Measurements from ENCODE around the gene ARHGEF10L. TPM values are rescaled to one million over a fixed set of nuclear protein-coding genes. Genes with fewer than 3 reads are reported as not detected.

The ARHGEF10L gene
- total RNA-seq, 5 donors from 2014 or later (not counting 1 experiment from before 2014, with no cell fraction given): 0.12 to 0.30 (median 0.22) TPM; not detected in 2

DNA sequence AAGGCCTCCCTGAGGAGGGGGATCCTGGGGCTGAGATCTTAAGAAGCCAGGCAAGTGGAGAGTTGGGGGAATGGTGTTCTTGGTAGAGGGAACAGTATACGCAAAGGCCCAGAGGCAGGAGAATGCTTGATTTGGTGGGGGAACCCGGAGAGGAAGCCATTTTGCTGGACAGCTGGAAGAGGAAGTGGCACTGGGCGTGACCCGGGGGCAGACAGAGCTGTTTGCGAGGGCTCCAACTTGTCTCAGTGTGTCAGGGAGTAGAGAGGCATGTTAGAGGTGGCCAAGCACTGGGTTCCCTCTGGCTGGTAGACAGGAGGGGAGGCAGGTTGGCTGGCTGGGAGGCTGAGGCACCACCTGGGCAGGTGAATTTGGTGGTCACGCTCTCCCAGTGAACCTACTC lies 119.3 kb downstream of the ARHGEF10L start:
- 75% methylated on average over 6 of the region's 6 CpGs for WGBS (ENCODE audit: insufficient coverage)
- no peak overlapping the region for H3K27ac Mint-ChIP-seq
- no peak overlapping the region for H3K4me3 Mint-ChIP-seq
- Histone ChIP-seq H3K27ac (ENCODE audit: low read length) (no peak overlapping the region), H3K4me1 (ENCODE audit: control insufficient read depth in 1 of 2, extremely low read depth in 1 of 2, insufficient read depth in 2 of 2, low read length in 2 of 2) (no peaks in the 10 kb centered on the region), H3K27me3 (replicated peaks in 1 of 2; ENCODE audit: control insufficient read depth in 2 of 2, extremely low read depth in 1 of 2, insufficient read depth in 2 of 2, low read length in 1 of 2) (peaks cover 0 to 4% of the 10 kb centered on the region in 2 experiments), H3K9me3 (no peaks in the 10 kb centered on the region), H3K36me3 (ENCODE audit: control insufficient read depth in 2 of 2, extremely low read depth in 1 of 2, insufficient read depth in 1 of 2, low read length in 1 of 2) (no peaks in the 10 kb centered on the region), H3K4me3 (ENCODE audit: control insufficient read depth in 1 of 2, extremely low read depth in 1 of 2, low read length in 1 of 2) (no peak overlapping the region)
- ChIA-PET POLR2A (no interaction called here), CTCF (no interaction called here)
- H3K36me3 Mint-ChIP-seq: no peaks in the 10 kb centered on the region
- H3K9me3 Mint-ChIP-seq: no peaks in the 10 kb centered on the region
- peaks cover 3 to 4% of the 10 kb centered on the region in 2 donors for H3K27me3 Mint-ChIP-seq
- ATAC-seq (replicated peaks in 1 of 4): no peak
- peak in 1 of 35 experiments; percentile 15 for DNase-seq
- H3K4me1 Mint-ChIP-seq: no peaks in the 10 kb centered on the region

DNA sequence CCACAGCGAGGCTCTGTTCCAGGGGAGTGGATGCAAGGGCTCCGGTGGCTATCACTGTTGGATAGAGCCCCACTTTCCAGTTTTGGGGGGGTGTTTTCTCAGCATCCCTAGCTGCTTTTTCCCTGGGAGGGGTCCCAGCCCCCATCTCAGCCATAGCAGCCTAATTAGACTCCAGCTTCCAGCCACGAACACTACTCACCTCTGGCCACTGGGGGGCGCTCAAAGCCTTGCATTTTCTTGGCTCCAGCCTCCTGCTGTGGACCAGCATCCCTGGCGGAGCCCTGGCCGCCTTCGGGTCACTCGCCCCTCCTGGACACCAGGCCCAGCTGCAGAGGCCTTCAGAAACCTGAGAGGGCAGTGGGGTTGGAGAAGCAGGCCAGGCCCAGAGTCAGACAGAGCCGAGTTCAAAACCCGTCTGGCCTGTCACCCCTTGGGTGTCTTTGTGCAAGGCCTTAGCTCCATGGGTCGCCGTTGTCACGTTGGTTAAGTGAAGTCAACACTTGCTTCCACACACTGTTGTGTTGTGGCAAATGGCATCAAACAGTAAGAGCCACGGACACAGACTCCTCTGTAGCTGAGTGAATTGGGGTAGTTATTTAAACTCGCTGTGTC lies 122.2 kb downstream of the ARHGEF10L start:
- Histone ChIP-seq H3K4me3 (ENCODE audit: control insufficient read depth in 1 of 2, extremely low read depth in 1 of 2, low read length in 1 of 2) (no peak overlapping the region), H3K9me3 (no peaks in the 10 kb centered on the region), H3K4me1 (ENCODE audit: control insufficient read depth in 1 of 2, extremely low read depth in 1 of 2, insufficient read depth in 2 of 2, low read length in 2 of 2) (no peaks in the 10 kb centered on the region), H3K27me3 (replicated peaks in 1 of 2; ENCODE audit: control insufficient read depth in 2 of 2, extremely low read depth in 1 of 2, insufficient read depth in 2 of 2, low read length in 1 of 2) (peaks cover 0 to 7% of the 10 kb centered on the region in 2 experiments), H3K27ac (ENCODE audit: low read length) (no peak overlapping the region), H3K36me3 (ENCODE audit: control insufficient read depth in 2 of 2, extremely low read depth in 1 of 2, insufficient read depth in 1 of 2, low read length in 1 of 2) (no peaks in the 10 kb centered on the region)
- peak in 1 of 4 experiments; percentile 33 for ATAC-seq (replicated peaks in 1 of 4)
- Mint-ChIP-seq H3K36me3 (no peaks in the 10 kb centered on the region), H3K9me3 (no peaks in the 10 kb centered on the region), H3K4me3 (no peak overlapping the region), H3K27me3 (peaks cover 3 to 4% of the 10 kb centered on the region in 2 donors), H3K27ac (no peak overlapping the region), H3K4me1 (no peaks in the 10 kb centered on the region)
- peak in 29 of 35 experiments; percentile 7 to 60 (median 36) for DNase-seq
- WGBS (ENCODE audit: insufficient coverage): 43% methylated on average over 11 of the region's 15 CpGs
- POLR2A ChIA-PET: no interaction called here
- CTCF ChIA-PET: interaction anchor here in 1 of 2 donors (0.6 kb wide), 1 partner anchor 1098 kb away, joined by 3 read pairs; no protein-coding TSS in a partner anchor

DNA sequence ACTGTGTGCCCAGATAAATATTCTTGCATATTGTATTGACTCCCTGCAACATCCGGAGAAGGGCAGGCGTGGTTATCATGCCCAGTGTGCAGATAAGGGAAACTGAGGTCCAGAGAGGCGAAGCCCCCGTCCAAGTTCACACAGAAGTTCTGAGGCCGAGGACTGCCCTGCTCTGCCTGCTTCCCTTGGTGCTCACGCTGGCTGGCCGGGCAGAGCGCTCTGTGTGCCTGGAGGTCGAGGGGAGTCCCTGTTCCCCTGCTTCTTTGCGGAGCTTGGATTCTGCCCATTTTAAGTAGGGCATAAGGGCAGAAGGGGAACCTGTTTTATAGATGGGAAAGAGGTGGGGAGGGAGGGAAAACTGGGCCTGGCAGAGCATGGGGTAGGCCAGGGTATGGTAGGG lies 122.8 kb downstream of the ARHGEF10L start:
- H3K4me3 Mint-ChIP-seq: no peak overlapping the region
- H3K27me3 Mint-ChIP-seq: peaks cover 3 to 4% of the 10 kb centered on the region in 2 donors
- no peaks in the 10 kb centered on the region for H3K36me3 ChIP-seq (ENCODE audit: control insufficient read depth in 2 of 2, extremely low read depth in 1 of 2, insufficient read depth in 1 of 2, low read length in 1 of 2)
- H3K9me3 Mint-ChIP-seq: no peaks in the 10 kb centered on the region
- H3K36me3 Mint-ChIP-seq: no peaks in the 10 kb centered on the region
- H3K27me3 ChIP-seq (replicated peaks in 1 of 2; ENCODE audit: control insufficient read depth in 2 of 2, extremely low read depth in 1 of 2, insufficient read depth in 2 of 2, low read length in 1 of 2): peaks cover 0 to 7% of the 10 kb centered on the region in 2 experiments
- POLR2A ChIA-PET: no interaction called here
- DNase-seq: no peak
- no peak overlapping the region for H3K27ac ChIP-seq (ENCODE audit: low read length)
- H3K4me1 Mint-ChIP-seq: no peaks in the 10 kb centered on the region
- no peaks in the 10 kb centered on the region for H3K4me1 ChIP-seq (ENCODE audit: control insufficient read depth in 1 of 2, extremely low read depth in 1 of 2, insufficient read depth in 2 of 2, low read length in 2 of 2)
- no peaks in the 10 kb centered on the region for H3K9me3 ChIP-seq
- no peak overlapping the region for H3K27ac Mint-ChIP-seq
- no peak for ATAC-seq (replicated peaks in 1 of 4)
- no peak overlapping the region for H3K4me3 ChIP-seq (ENCODE audit: control insufficient read depth in 1 of 2, extremely low read depth in 1 of 2, low read length in 1 of 2)
- CTCF ChIA-PET: no interaction called here
- 84% methylated on average over 10 of the region's 10 CpGs for WGBS (ENCODE audit: insufficient coverage)

DNA sequence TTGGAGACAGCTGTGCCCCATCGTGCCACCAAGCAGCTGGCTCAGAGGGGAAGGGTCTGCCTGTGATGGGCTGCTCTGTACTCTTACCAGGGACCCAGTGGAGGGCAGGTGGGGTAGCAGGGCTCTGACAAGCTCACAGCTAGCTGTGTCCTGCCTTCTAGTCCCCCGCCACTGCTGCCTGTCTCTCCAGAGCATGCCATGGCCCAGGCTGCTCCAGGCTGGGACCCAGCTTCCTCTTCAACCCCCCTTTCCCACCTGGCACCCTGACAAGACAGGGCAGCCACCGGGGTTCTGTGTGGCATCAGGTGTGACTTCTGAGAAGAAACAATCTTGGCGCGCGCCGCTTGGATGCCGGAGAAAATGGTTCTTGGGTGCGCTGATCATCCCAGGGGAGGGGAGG lies 123.3 kb downstream of the ARHGEF10L start:
- Mint-ChIP-seq H3K4me1 (no peaks in the 10 kb centered on the region), H3K27me3 (peaks cover 3 to 4% of the 10 kb centered on the region in 2 donors), H3K36me3 (no peaks in the 10 kb centered on the region), H3K9me3 (no peaks in the 10 kb centered on the region), H3K4me3 (no peak overlapping the region), H3K27ac (no peak overlapping the region)
- ATAC-seq (replicated peaks in 1 of 4) (no peak), DNase-seq (no peak)
- H3K4me1 ChIP-seq (ENCODE audit: control insufficient read depth in 1 of 2, extremely low read depth in 1 of 2, insufficient read depth in 2 of 2, low read length in 2 of 2): no peaks in the 10 kb centered on the region
- H3K9me3 ChIP-seq: no peaks in the 10 kb centered on the region
- H3K27ac ChIP-seq (ENCODE audit: low read length): no peak overlapping the region
- CTCF ChIA-PET: no interaction called here
- H3K27me3 ChIP-seq (replicated peaks in 1 of 2; ENCODE audit: control insufficient read depth in 2 of 2, extremely low read depth in 1 of 2, insufficient read depth in 2 of 2, low read length in 1 of 2): peaks cover 0 to 7% of the 10 kb centered on the region in 2 experiments
- no peak overlapping the region for H3K4me3 ChIP-seq (ENCODE audit: control insufficient read depth in 1 of 2, extremely low read depth in 1 of 2, low read length in 1 of 2)
- POLR2A ChIA-PET: no interaction called here
- no peaks in the 10 kb centered on the region for H3K36me3 ChIP-seq (ENCODE audit: control insufficient read depth in 2 of 2, extremely low read depth in 1 of 2, insufficient read depth in 1 of 2, low read length in 1 of 2)
- 83% methylated on average over 3 of the region's 9 CpGs for WGBS (ENCODE audit: insufficient coverage)

DNA sequence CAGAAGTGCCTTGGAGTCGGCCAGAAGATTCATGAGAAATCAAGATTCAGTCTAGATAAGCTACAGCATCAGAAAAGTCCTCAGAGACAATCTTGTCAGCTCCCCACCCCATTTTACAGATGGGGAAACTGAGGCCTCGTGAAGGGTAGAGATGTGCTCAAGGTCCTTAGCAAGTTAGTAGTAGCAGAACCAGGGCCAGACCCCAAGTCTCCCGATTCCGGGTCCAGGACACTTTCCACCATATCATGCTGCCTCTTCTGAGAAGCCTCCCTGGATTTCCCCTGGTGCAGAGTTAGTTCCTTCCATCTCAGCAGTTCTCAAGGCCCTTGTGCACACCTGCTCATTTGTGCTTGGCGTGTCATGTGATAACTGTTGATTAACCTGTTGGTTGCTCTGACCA lies 124.1 kb downstream of the ARHGEF10L start:
- CTCF ChIA-PET: interaction anchor here in 1 of 2 donors (0.7 kb wide), 1 partner anchor 10 kb away, joined by 3 read pairs; no protein-coding TSS in a partner anchor

DNA sequence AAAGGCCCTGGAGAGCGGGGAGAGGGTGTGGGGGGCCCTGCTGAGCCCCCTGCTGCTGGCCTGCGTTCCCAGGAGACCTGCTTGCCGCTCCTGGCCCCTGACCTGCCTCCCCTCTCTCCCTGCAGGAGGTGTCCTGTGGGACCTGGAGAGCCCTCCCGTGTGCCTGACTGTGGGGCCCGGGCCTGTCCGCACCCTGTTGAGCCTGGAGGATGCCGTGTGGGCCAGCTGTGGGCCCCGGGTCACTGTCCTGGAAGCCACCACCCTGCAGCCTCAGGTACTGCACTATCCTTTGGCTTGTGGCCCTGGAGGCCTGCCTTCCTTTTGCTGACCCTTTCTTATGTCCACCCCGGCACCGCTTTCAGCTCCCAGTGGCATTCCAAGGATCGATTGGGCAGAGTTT lies 124.8 kb downstream of the ARHGEF10L start:
- ChIA-PET POLR2A (no interaction called here), CTCF (no interaction called here)
- WGBS (ENCODE audit: insufficient coverage): 84% methylated on average over 10 of the region's 11 CpGs
- no peak for DNase-seq
- Mint-ChIP-seq H3K27ac (no peak overlapping the region), H3K4me1 (no peaks in the 10 kb centered on the region), H3K27me3 (no peaks in the 10 kb centered on the region), H3K9me3 (no peaks in the 10 kb centered on the region), H3K36me3 (no peaks in the 10 kb centered on the region), H3K4me3 (no peak overlapping the region)
- Histone ChIP-seq H3K27ac (ENCODE audit: low read length) (no peak overlapping the region), H3K4me3 (ENCODE audit: control insufficient read depth in 1 of 2, extremely low read depth in 1 of 2, low read length in 1 of 2) (no peak overlapping the region), H3K27me3 (replicated peaks in 1 of 2; ENCODE audit: control insufficient read depth in 2 of 2, extremely low read depth in 1 of 2, insufficient read depth in 2 of 2, low read length in 1 of 2) (peaks cover 0 to 7% of the 10 kb centered on the region in 2 experiments), H3K36me3 (ENCODE audit: control insufficient read depth in 2 of 2, extremely low read depth in 1 of 2, insufficient read depth in 1 of 2, low read length in 1 of 2) (no peaks in the 10 kb centered on the region), H3K9me3 (no peaks in the 10 kb centered on the region), H3K4me1 (ENCODE audit: control insufficient read depth in 1 of 2, extremely low read depth in 1 of 2, insufficient read depth in 2 of 2, low read length in 2 of 2) (no peaks in the 10 kb centered on the region)
- ATAC-seq (replicated peaks in 1 of 4): no peak

More for the DNA sequence above, 124.1 kb downstream of the ARHGEF10L start:
- no peak overlapping the region for H3K27ac Mint-ChIP-seq
- Histone ChIP-seq H3K36me3 (ENCODE audit: control insufficient read depth in 2 of 2, extremely low read depth in 1 of 2, insufficient read depth in 1 of 2, low read length in 1 of 2) (no peaks in the 10 kb centered on the region), H3K9me3 (no peaks in the 10 kb centered on the region), H3K27me3 (replicated peaks in 1 of 2; ENCODE audit: control insufficient read depth in 2 of 2, extremely low read depth in 1 of 2, insufficient read depth in 2 of 2, low read length in 1 of 2) (peaks cover 0 to 7% of the 10 kb centered on the region in 2 experiments), H3K4me1 (ENCODE audit: control insufficient read depth in 1 of 2, extremely low read depth in 1 of 2, insufficient read depth in 2 of 2, low read length in 2 of 2) (no peaks in the 10 kb centered on the region), H3K27ac (ENCODE audit: low read length) (no peak overlapping the region), H3K4me3 (ENCODE audit: control insufficient read depth in 1 of 2, extremely low read depth in 1 of 2, low read length in 1 of 2) (no peak overlapping the region)
- H3K36me3 Mint-ChIP-seq: no peaks in the 10 kb centered on the region
- no peak overlapping the region for H3K4me3 Mint-ChIP-seq
- POLR2A ChIA-PET: no interaction called here
- no peaks in the 10 kb centered on the region for H3K9me3 Mint-ChIP-seq
- 71% methylated on average over 3 of the region's 5 CpGs for WGBS (ENCODE audit: insufficient coverage)
- H3K4me1 Mint-ChIP-seq: no peaks in the 10 kb centered on the region
- ATAC-seq (replicated peaks in 1 of 4) (no peak), DNase-seq (no peak)
- peaks cover 2 to 3% of the 10 kb centered on the region in 2 donors for H3K27me3 Mint-ChIP-seq
